ENCODE data around the gene CUTA.
"Not testable (repeated sequence)": the region's sequence is repeated elsewhere in the genome, so short reads cannot be mapped to it uniquely, and the experiment has no call there.

DNA sequence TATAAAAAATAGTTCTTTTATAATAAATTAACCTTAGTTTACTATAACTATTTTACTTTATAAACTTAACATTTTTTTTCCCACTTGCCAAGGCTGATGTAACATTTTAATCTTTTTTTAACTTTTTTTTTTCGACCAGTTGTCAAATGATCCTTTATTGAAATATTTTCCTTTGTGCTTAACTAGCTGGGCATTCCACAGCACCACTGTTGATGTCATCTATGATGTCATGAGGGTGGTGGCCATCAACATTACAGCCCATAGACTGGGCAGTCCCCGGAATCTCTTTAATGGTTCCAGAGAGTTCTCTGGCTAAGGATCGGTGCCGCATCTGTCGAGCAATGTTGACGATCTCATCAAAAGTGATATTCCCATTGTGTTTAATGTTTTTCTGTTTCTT lies 18.0 kb downstream of the CUTA start:
- TF ChIP-seq, protein P1, sequence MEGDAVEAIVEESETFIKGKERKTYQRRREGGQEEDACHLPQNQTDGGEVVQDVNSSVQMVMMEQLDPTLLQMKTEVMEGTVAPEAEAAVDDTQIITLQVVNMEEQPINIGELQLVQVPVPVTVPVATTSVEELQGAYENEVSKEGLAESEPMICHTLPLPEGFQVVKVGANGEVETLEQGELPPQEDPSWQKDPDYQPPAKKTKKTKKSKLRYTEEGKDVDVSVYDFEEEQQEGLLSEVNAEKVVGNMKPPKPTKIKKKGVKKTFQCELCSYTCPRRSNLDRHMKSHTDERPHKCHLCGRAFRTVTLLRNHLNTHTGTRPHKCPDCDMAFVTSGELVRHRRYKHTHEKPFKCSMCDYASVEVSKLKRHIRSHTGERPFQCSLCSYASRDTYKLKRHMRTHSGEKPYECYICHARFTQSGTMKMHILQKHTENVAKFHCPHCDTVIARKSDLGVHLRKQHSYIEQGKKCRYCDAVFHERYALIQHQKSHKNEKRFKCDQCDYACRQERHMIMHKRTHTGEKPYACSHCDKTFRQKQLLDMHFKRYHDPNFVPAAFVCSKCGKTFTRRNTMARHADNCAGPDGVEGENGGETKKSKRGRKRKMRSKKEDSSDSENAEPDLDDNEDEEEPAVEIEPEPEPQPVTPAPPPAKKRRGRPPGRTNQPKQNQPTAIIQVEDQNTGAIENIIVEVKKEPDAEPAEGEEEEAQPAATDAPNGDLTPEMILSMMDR (conservative IDR thresholded peaks at IDR 0.05; ENCODE audit: low read length) = not testable (repeated sequence)
- TF ChIP-seq EZH2phosphoT487 (IDR thresholded peaks at IDR 0.05; ENCODE audit: borderline replicate concordance) = not testable (repeated sequence)
